G401.6 (cell line): ENCODE data around the gene MAP7.
"Not testable (repeated sequence)": the region's sequence is repeated elsewhere in the genome, so short reads cannot be mapped to it uniquely, and the experiment has no call there.

ENCODE experiments used
- FAIRE-seq: peaks from 2 replicates; lab custom pipeline; 2012; peaks lifted over from hg19 to GRCh38; lab: Jason Lieb, UNC

Gene MAP7

DNA sequence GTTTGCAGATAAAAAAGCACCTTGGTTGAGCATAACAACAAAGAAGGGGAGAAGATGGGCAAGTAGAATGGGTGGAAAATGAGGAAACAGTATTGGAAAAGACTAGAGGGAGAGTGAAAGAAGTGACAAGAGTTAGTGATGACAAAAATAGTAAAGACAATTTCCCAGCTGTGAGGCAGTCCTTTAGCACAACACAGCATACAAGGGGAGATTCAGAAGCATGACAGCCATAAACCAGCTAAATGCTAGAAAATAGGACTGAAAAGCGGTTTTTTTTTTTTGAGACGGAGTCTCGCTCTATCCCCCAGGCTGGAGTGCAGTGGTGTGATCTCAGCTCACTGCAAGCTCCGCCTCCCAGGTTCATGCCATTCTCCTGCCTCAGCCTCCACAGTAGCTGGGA is 174.4 kb downstream of the MAP7 start:
- not testable (repeated sequence) for FAIRE-seq

DNA sequence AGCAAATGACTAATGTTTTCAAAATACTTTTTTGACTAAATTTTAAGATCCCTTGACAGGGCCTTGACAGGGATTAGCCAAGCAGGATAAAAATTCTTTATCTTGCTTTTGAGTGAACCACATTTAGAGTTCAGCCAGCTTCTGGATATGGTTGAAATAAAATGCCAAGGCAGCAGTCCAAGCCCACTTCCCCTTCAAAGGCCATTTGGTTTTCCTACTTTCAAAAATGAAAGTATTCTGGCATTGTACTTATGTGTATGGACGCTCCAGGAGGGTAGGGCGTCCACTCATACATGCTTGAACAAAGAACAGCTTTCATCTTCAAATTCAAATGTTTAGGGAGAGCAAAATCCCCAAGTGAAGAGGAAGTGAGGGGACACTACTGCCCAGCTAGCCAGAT is 178.3 kb downstream of the MAP7 start:
- no peak for FAIRE-seq

DNA sequence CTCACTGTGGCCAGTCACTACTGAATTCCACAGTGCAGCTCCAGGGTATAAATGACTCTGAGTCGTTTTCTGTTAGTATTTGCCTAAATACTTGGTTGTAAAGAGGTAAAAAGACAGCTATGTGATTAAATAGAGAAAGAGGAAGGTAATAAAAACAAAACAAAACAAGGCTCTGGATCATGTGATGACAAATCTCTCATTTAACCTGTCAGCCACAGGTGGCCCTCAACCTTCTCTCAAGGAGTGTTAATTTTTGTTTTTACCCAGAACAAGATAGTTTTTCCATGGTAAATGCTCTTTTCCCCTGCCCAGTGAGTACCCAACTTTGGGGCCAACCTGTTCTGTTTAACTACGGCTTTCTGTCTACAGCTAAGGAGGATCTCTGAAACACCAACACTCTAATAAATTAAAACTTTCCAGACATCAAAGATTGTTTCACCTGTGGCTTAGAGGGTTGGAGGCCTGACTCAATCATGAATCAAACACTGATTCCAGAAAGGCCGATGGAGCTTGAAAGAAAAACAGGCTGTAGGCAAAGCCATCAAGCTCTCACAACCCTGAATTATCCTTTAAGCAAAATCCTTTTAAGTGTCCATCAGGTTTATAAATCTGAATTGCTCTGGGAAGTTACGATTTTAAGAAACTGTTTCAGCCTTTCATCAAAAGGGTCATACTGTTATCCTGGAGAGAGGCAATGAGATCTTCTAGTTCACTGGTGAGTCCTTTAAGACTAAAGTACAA is 179.1 kb downstream of the MAP7 start:
- FAIRE-seq = no peak

DNA sequence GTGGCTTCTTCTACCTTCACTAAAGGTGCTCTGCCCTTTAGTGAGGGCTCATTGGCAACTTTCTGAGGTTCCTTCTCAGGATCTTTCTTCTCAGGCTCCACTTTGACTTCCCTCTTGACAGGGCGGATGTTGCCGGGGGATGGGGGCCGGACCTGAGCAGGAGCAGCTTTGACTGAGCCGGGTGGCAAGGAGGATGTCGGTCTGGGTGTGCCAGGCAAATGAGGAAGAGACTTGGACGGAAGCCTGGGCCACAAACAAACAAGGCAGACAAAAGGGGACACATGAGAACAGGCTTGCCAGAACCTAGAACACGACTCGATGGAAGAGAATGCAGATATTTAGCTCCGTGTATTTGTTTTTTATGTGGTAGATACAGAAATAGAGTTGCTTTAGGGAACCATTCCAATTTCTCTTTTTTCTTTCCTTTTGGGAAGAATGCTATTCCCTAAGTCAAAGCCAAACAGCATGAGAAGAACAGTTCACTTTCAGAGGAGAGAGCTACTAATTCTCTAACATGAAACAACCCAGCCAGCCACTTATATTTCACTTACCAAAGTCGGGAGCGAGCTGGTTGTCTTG is 184.4 kb downstream of the MAP7 start:
- FAIRE-seq = no peak

DNA sequence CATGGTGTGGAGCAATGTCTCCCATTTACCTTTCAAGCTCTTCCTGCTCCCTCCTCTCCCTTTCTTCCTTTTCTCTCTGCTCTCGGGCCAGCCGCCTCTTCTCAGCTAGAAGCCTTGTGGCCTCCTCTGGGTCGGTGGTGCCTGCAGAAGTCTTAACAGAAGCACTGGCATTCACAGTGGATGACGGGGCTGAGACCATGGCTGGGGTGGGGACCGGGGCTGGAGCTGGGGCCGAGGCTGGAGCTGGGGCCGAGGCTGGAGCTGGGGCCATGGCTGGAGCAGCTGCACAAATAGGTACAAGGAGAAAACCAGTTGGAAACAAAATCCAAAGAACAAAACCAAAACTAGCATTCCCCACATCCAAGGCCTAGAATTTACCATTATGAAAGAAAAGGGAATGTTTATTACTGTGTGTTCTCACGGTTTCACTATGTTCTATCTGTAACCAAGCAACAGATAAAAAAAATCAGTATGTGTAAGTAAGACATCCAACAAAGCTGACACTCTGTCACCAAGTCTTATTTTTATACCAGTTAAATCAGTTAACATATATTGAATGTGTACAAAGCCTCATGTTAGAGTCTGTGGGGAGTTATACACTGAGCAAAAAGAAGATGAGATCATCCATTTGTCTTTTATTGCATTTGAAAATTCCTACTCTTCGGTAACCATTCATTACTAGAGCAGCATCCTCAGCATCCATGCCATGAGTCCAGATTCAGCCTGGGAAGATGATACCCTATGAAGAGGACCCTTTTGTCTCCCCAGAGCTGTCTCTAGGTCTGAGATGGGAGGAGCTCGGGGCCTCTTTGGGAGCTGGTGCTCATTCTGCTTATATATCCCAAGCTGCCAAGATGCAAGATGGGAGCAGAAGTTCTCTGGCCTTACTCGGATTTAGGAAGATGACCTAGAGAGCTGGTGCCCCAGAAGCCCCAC is 187.5 kb downstream of the MAP7 start:
- FAIRE-seq = no peak

DNA sequence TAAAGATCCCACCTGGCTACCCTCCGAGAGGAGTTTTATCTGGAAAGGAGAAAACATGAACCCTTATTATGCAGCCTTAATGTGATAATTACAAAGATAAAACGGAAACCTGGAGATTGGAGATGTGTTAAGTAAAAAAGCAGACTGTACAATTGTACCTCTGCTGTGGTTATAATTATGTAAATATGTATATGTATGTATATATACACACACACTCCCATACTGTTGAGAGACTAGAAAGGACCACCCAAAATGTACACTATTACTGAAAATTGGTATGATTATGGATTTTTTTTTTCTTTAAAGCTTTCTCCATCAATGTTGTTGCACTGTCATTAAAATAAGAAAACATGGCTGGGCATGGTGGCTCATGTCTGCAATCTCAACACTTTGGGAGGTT is 188.4 kb downstream of the MAP7 start:
- no peak for FAIRE-seq

DNA sequence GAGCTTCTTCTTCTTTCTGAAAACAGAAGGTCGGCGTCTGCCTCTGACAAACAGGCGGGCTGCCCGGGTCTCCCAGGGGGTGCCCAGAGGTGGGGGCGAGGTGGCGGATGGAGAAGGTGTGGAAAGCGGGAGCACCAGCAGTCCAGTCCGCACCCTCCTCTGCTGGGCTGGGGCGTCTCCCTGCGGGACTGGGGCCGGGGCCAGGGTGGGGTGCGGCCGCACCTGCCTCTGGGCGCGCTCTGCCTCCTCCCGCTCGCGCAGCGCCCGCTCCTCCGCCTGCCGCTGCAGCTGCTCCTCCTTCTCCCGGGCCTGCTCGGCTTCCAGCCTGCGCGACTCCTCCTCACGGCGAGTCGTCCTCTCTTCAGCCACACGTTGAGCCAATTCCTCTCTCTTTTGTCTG is 189.4 kb downstream of the MAP7 start:
- no peak for FAIRE-seq

DNA sequence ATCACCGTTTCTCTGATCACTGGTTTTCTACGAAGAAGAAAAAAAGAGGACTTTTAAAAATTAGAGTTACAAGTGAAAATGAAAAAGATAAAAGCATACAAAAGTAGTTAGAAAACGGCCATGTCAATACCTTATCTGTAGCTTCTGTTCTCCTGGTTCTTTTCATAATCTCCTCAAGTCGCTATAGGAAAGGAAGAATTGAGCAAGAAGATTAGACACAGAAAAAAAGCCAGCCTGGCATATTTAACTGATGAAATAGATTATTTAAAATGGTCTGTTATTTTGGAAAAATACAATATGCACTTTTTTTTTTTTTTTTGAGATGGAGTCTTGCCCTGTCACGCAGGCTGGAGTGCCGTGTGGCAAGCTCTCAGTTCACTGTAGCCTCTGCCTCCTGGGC is 190.4 kb downstream of the MAP7 start:
- FAIRE-seq = no peak

DNA sequence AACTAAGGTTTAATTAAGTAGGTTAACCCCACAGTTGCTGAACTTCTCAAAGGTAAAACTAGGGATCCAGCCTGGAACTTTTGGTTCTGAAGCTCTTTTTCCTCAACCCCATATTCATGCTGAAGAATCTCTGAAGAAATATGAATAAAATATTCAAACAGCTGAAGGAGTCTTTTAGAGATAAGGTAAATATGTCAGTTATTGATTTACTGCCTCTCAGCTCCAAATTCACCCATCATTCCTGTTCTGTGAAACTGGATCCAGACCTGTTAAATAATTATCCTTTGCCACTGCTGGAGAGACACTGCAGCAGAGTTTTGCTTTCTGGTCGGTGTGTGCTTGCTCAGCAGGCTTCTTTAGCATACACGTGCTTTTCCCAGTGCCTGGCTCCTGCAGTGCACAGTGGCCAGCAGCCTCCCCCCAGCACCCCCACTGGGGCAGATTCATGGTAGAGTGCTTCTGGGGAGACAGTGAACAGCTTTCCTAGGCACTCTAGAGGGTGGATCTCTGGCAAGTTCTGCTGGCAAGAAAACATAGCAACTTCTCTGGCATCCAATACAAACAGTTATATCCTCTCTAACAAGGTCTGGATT is 198.6 kb downstream of the MAP7 start:
- no peak for FAIRE-seq

DNA sequence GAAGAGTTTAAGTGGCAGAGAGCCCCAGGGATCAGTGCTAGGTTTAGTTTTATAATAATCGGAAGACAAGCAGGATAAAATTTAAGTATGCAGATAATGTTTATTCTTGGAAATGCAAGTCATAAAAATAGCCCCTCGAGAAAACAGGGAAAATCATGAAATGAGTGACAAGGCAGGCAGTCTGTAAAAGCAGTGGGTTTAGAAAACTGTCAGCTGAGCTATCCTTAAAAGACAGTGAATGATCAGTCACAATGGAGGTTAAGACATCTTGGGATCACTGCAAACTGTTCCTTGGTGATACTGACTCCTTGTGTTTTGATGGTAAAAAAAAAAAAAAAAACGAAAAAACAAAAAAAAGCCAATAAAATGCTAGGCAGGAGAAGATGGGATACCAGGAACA is 199.3 kb downstream of the MAP7 start:
- FAIRE-seq = no peak

DNA sequence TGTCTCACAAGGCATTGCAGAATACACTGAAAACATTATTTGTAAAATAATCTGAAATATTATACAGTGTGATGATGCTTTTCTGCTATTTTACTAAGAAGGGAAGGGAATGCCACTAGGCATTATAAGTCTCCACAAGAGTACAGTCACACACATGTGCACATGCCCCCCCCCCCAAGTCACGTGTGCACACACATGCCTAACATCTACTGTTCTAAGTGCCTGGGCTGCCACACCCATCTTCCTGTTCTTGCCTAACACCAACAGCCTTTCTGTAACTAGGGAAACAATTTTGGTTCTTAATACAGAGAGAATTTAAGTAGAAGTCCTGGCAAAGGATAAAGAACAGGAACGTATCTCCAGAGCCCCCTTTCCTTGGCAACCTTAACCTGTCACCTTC is 202.4 kb downstream of the MAP7 start:
- no peak for FAIRE-seq

DNA sequence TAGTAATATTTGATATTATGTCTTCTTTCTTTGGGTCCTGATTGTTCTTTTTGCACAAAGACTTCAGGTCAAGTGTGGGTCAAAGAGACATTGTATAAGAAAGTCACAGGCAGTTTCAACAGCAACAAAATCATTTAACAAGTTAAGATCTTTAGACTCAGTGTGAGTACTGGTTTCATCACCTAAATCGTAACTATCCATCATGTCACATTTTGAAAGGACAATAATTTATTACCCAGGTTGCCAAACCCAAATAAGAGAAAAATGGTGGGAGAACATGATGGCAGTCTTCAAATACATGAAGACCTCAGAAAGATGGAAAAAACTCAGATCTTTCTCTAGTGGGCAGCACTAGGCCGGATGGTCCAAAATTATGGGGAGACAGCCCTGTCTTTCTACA is 205.1 kb downstream of the MAP7 start:
- no peak for FAIRE-seq

DNA sequence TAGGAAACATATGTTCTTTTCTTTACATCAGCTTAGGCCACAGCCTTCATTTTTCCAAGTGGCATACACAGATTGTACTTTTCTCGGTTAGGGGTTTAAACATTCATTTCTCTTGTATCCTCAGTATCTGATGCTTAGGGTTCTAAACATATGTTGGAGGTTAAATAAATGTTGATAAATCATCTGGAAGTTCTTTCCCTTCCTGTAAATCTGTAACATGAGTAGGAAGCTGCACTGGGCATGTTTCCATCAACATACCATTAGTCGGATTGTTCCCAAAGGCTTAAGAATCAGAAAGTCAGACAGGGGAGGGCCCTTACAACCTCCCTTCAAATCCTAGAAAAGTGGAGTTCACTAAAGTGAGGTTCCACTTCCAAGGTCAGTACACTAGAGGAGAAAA is 205.8 kb downstream of the MAP7 start:
- no peak for FAIRE-seq

DNA sequence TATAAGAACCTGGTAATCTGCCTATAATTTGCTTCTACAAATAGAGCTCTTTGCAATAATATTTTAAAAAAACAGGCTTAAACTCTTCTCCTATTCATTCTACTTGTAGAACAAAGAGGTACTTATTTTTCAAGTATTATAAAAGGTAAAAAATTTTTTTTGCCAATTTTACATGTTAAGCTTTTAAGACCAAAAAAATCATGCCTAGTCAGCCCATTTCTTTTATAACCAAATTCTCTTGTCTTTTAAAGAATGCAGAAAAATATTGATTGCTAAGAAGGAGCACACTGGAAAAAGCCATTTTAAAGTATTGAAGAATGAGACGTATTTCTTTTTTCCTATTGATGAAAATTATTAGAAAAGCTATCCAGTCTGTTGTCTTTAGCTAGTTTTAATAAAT is 206.5 kb downstream of the MAP7 start:
- FAIRE-seq = no peak

DNA sequence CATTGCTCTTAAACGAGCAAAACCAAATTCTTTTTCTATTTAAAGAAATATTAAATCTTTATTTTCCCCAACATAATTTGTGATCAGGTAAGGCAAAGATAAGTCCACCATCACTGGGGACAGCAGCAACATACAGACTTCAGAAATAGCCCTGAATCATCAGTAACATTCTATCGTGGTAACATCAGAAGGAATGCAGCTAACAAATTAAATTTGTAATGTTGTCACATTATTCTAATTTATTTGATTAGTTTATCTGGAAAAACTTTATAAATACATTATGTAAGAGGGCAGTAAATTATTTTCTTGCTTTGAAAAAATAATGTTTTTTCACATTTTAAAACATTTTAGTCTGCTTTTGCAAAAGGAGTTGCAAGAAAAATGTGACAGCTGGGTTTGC is 206.9 kb downstream of the MAP7 start:
- FAIRE-seq = no peak

DNA sequence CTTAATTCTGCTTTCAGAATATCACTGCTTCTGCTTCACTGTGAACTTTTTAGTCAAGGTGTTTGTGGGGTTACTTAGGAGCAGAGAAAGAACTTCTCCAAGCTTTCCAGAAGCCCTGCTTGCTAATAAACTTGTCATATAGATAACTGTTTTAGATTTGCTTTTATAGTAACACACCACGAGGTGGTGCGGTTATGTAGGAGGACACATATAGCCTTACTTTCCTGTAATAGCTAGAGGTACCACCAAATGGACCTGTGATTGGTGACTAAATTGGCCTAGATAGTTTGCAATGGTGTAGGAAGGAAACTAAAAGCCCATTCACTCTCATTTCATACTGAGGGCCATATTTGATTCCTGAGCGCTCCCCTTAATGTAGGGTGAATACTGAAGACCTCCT is 208.3 kb downstream of the MAP7 start:
- no peak for FAIRE-seq

DNA sequence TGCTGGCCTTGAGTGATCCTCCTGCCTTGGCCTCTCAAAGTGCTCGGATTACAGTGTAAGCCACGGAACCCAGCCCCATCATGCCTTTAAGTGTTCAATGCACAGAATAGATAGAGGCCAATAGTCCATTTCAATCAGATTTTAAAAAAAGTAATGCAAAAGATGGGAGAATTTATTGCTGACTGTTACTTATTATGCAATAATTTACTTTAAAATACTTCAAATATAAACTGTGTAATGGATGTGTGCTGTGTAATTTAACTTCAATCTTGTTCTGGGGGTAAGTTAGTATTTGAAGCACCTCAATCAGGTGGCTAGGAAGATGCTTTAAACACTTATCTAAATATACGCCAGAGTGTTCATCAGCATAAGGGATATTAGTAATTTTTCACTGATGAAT is 208.9 kb downstream of the MAP7 start:
- FAIRE-seq = no peak

DNA sequence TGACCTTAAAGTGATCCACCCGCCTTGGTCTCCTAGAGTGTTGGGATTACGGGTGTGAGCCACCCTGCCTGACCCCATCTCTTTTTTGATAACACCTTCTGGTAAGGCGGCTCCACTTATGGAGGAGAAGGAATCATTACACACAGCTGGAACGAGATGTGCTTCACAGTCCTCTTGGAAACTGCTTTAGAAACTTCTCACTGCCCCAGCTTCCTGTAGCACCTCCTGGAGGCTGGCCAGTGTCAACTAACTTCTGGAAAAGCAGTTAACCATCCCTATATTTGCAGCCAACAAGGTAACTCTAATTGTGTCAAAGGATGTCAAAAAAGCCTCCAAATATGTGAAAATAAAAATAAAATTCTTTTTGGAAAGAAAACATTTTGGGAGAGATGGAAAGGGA is 211.7 kb downstream of the MAP7 start:
- FAIRE-seq = no peak

DNA sequence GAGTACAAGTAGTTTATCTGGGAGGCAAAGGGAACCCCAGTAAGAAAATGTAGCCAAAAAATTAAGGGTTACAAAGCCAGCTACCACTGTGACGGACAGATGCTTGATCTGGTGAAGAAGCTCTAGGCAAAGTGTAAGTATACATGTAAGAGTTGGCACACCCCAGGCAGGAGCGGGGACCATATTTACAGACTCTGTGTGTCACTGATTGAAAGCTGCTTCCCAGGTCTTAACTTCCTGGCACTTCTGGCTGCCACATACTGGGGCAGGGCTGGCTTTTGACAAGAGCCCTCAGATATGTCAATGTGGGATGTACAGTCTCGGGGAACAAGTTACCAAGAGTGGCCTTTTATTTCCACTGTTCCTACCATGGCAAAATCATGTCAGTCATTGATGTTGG is 212.6 kb downstream of the MAP7 start:
- FAIRE-seq = no peak

DNA sequence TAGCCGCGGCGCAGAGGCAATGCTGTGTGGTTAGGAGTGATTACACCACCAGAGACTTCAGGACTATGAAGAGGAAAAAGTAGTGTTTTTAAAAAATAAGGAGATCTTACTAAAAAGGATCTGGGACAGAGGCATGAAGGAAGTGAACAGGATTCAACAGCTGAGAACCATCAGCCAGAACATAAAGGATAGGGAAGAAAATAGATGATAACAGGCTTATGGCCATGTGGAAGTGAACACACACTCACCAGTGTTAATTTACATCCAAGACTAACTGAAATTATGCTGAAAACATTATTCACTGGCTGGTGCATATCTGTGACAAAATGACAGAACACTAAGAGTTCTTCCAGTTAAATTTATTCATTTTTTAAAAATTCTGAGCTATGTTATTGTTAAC is 213.1 kb downstream of the MAP7 start:
- no peak for FAIRE-seq

DNA sequence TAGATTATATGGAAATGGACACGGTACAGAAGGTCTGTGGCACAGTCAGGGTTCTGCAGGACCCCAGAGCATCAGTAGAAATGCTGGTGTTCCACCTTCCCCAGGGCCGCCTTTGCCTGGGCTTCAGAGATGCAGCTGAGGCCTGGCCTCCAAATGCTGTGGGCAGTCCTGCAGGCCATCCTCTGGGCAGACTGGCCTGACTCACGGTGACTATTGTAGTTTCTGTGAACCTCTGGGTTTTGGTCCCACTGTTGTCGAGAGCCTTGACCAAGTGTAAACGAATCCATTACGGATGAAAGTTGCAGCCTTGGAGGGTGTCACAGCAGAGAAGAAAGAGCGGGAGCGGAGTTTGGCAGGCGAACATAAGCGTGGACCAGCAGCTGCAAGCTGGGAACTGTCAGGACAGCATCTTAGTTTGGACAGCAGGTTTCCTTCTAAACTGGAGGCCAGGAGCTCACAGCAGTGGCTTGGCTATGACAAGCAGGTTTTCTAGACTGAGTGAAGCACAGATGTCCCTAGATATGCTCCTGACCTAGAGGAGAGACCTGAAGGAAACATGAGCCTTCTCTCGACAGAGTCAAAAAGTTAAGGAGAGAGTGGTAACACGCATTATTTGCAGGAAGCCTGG is 214.4 kb downstream of the MAP7 start:
- no peak for FAIRE-seq

DNA sequence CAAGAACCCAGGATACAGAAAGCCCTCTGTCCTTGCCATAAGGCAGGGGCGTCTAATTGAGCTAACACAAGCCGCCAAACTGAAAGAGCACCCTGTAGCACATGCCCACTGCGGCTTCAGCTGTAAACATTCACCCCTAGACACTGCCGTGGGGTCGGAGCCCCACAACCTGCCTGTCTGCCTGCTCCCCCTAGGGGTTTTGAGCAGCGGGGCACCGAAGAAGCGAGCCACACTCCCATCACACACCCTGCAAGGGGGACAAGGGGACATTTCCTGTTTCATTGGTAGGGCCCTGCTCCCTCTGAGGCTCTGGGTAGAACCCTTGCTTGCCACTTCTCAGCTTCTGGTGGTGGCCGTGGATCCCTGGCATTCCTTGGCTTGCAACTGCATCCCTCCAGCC is 215.4 kb downstream of the MAP7 start:
- FAIRE-seq = no peak

DNA sequence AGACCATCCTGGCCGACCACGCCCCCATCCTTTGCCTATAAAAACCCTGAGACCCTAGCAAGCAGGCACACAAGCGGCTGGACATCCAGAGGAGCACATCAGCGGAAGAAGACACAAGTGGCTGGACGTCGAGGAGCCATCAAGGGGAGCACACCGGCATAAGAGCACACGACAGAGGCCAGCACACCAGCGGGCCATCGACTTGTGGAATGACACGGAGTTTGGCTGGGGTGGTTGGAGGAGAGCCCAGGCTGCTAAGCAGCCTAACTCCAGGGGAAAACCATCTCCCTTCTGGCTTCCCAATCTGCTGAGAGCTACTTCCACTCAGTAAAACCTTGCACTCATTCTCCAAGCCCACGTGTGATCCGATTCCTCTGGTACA is 215.8 kb downstream of the MAP7 start:
- FAIRE-seq = no peak
